Endothelial cell of umbilical vein (primary cell): ENCODE results near the gene GPS1. TPM values are rescaled to one million over a fixed set of nuclear protein-coding genes. Genes with fewer than 3 reads are reported as not detected.

ENCODE experiments used
- BruUV-seq: library from RNA; stranded (reverse); fragments of 400-500 nt; replicated peaks from 2 replicates; lab custom pipeline; 2021; lab: Mats Ljungman, UMichigan
- CTCF ChIA-PET: fragments of 300-600, 350-600 bp; sonication (Branson Sonifier 250); formaldehyde crosslinking; loops from one replicate; lab custom pipeline; 2021; ENCODE audit warnings: antibody characterized with exemption, inconsistent platforms; lab: Charles Lee
- POLR2A ChIA-PET: fragments of 300-600, 350-600 bp; sonication (Branson Sonifier 250); formaldehyde crosslinking; loops from one replicate; lab custom pipeline; 2021; ENCODE audit warnings: antibody characterized with exemption, inconsistent platforms; lab: Charles Lee
- DNase-seq: peaks from one replicate; pipeline ENCODE4 v3.0.0-alpha.2; 2011; ENCODE audit warnings: low read depth, low spot score
- FAIRE-seq: peaks from 2 replicates; lab custom pipeline; 2011; peaks lifted over from hg19 to GRCh38; lab: Jason Lieb, UNC
- H2AFZ ChIP-seq: 2 replicates; pipeline ENCODE4 v1.6.0; 2012; ENCODE audit warnings: low read depth, low read length, control low read depth, inconsistent platforms
- H3K27ac ChIP-seq: 2 replicates; pipeline ENCODE4 v1.5.1; 2011; ENCODE audit warnings: low read depth, mild to moderate bottlenecking, control low read depth, low read length, moderate library complexity; ENCODE audit not compliant: insufficient read depth
- H3K27me3 ChIP-seq, 2 experiments: 2 replicates each; pipeline versions ENCODE4 v1.6.0 to v1.6.1; 2011; ENCODE audit warnings: low read length in 2 of 2, mixed read lengths in 1 of 2; ENCODE audit not compliant: control insufficient read depth in 2 of 2, insufficient read depth in 2 of 2
- H3K36me3 ChIP-seq, 2 experiments: 2 replicates in 1 of 2; 3 replicates in 1 of 2; pipeline ENCODE4 v1.5.1; 2011; ENCODE audit warnings: low read length in 2 of 2, mild to moderate bottlenecking in 1 of 2, moderate library complexity in 1 of 2; ENCODE audit not compliant: control insufficient read depth in 2 of 2, insufficient read depth in 2 of 2; ENCODE audit errors: extremely low read depth in 1 of 2
- H3K4me1 ChIP-seq: 3 replicates; pipeline ENCODE4 v1.5.1; 2011; ENCODE audit warnings: mild to moderate bottlenecking, low read length; ENCODE audit not compliant: control insufficient read depth, insufficient read depth; ENCODE audit errors: extremely low read depth
- H3K4me2 ChIP-seq: 2 replicates; pipeline ENCODE4 v1.6.1; 2011; ENCODE audit warnings: low read length, control low read depth, mixed read lengths; ENCODE audit not compliant: insufficient read depth
- H3K4me3 ChIP-seq, 3 experiments: fragments of 200-600 bp in 1 of 3; sonication (generic), shearing (Covaris generic) in 1 of 3; replicated peaks in 1 of 3; 2 replicates each; pipeline ENCODE4 v1.5.1; 2011 to 2016; ENCODE audit warnings: control low read depth in 3 of 3, low read length in 3 of 3, mild to moderate bottlenecking in 2 of 3, inconsistent platforms in 1 of 3, low read depth in 1 of 3, moderate library complexity in 1 of 3; ENCODE audit not compliant: insufficient read depth in 1 of 3
- H3K79me2 ChIP-seq: 2 replicates; pipeline ENCODE4 v1.6.0; 2012; ENCODE audit warnings: low read length, inconsistent platforms; ENCODE audit not compliant: control insufficient read depth, insufficient read depth
- H3K9ac ChIP-seq: replicated peaks from 2 replicates; pipeline ENCODE3; 2011; ENCODE audit warnings: low read length, control low read depth; ENCODE audit not compliant: insufficient read depth; ENCODE audit errors: extremely low read depth
- H3K9me1 ChIP-seq: replicated peaks from 3 replicates; pipeline ENCODE4 v1.6.0; 2011; ENCODE audit warnings: mild to moderate bottlenecking, low read length; ENCODE audit not compliant: control insufficient read depth, insufficient read depth; ENCODE audit errors: extremely low read depth
- H3K9me3 ChIP-seq: replicated peaks from 2 replicates; pipeline ENCODE4 v1.5.1; 2012; ENCODE audit warnings: low read length, inconsistent platforms; ENCODE audit not compliant: control insufficient read depth, insufficient read depth
- H4K20me1 ChIP-seq: replicated peaks from 2 replicates; pipeline ENCODE3; 2011; ENCODE audit warnings: mild to moderate bottlenecking, low read length; ENCODE audit not compliant: control insufficient read depth, insufficient read depth; ENCODE audit errors: extremely low read depth
- EZH2 ChIP-seq: IDR thresholded peaks from 2 replicates; pipeline ENCODE4 v1.6.1; 2012; ENCODE audit warnings: borderline replicate concordance, low read depth, mild to moderate bottlenecking, moderate library complexity, low read length, inconsistent platforms; ENCODE audit not compliant: severe bottlenecking
- FOS ChIP-seq: IDR thresholded peaks from 2 replicates; pipeline ENCODE4 v1.6.1; 2011; ENCODE audit warnings: mild to moderate bottlenecking, low read length, moderate library complexity, borderline replicate concordance; ENCODE audit not compliant: insufficient read depth
- GATA2 ChIP-seq: IDR thresholded peaks from 2 replicates; pipeline ENCODE4 v1.7.0; 2011; ENCODE audit warnings: low read depth, mild to moderate bottlenecking, moderate library complexity, mixed read lengths, low read length; ENCODE audit not compliant: insufficient read length, insufficient read depth
- JUN ChIP-seq: IDR thresholded peaks from 2 replicates; pipeline ENCODE4 v1.6.1; 2011; ENCODE audit warnings: borderline replicate concordance, low read depth; ENCODE audit not compliant: insufficient read length, insufficient read depth
- MYC ChIP-seq: IDR thresholded peaks from one replicate; pipeline ENCODE4 v1.6.1; 2011; ENCODE audit warnings: mild to moderate bottlenecking, low read depth, low read length
- POLR2A ChIP-seq: IDR thresholded peaks from 2 replicates; pipeline ENCODE4 v1.6.1; 2012; ENCODE audit warnings: low read depth, mild to moderate bottlenecking, control low read depth, low read length
- POLR2AphosphoS5 ChIP-seq: IDR thresholded peaks from 2 replicates; pipeline ENCODE4 v1.6.1; 2012; ENCODE audit warnings: low read depth, mild to moderate bottlenecking, control low read depth, low read length, moderate library complexity; ENCODE audit not compliant: insufficient read depth
- dilution Hi-C: fragments of 300-500 bp; cut with MboI; formaldehyde crosslinking; loops from one replicate; pipeline ENCODE4 v1.15.0; 2019; ENCODE audit warnings: low sequenced_read_pairs; ENCODE audit not compliant: extremely low pct_ligation_motif_present
- intact Hi-C: fragments of 100-400 bp; cut with micrococcal nuclease; formaldehyde crosslinking; loops from one replicate; pipeline ENCODE4 v1.10.0; 2022
- polyA plus RNA-seq, 4 experiments: library from polyadenylated mRNA; depleted of rRNA in 3 of 4; stranded (reverse) in 3 of 4; unstranded in 1 of 4; fragments of >200 nt; gene quantifications; 2 replicates each; pipeline versions ENCODE4 v1.2.1 to v1.2.3, GENCODE V29; 2011 to 2012; ENCODE audit warnings: missing spikeins in 1 of 4
- total RNA-seq: library from RNA; stranded (reverse); gene quantifications from 2 replicates; pipeline ENCODE4 v1.2.3, GENCODE V29; 2021
- TF ChIP-seq, protein P1 (sequence below): IDR thresholded peaks from 2 replicates; pipeline ENCODE4 v1.6.1; 2011; ENCODE audit not compliant: insufficient read depth, insufficient read length
- TF ChIP-seq, protein P2 (sequence below), 2 donors: IDR thresholded peaks; 1 replicate in 1 of 2; 2 replicates in 1 of 2; pipeline ENCODE4 v1.5.1; 2011; ENCODE audit warnings: low read length in 2 of 2, mild to moderate bottlenecking in 2 of 2, moderate library complexity in 2 of 2, control low read depth in 1 of 2, inconsistent platforms in 1 of 2, low read depth in 1 of 2; ENCODE audit not compliant: insufficient read depth in 1 of 2; ENCODE audit errors: extremely low read depth in 1 of 2

The GPS1 gene
- total and polyA plus RNA-seq, 2 donors (not counting 3 experiments of a cell fraction or from before 2014, with no cell fraction given): 116 to 178 TPM

DNA sequence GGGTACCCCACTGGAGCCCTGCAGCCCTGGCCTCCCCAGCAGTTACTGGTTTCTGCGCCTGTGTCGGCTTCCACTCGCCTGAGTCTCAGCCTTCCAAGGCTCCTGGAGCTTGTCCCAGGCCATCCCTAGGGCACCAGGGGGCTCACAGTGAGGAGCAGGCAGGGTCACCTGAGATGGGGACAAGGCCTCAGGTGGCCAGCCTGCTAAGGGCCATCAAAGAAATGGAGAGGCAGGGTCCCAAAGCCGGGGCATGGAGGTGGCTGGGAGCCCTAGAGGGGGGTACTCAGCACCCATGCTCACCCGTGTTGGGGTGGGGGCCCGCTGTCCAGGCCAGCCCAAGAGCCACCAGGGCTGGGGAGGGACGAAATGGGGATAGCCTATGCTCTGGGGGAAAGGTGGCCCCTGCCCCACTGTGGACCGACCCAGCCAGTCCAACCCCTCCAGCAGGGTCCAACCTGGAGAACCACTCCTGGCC is 45.0 kb downstream of the GPS1 start:
- peak overlapping the region; percentile 27 to 78 (median 54) for H3K4me3 ChIP-seq
- ChIA-PET CTCF (interaction anchor here (1.2 kb wide), 1 partner anchor 55 kb away, joined by 3 read pairs; no protein-coding TSS in a partner anchor), POLR2A (interaction anchor here (2.2 kb wide), 1 partner anchor 10 kb away, joined by 9 read pairs; no protein-coding TSS in a partner anchor)
- H3K27me3 ChIP-seq: no peaks in the 10 kb centered on the region
- H3K79me2 ChIP-seq: peaks cover 53% of the 10 kb centered on the region
- FAIRE-seq: no peak
- H3K4me2 ChIP-seq: peak overlapping the region; percentile 26
- dilution Hi-C loops (no loop called here), intact Hi-C loops (loop anchor here (5.0 kb wide), 2 partner anchors 119 to 131 kb away; partner anchors contain the start of genes ASPSCR1 and SLC16A3)
- no peak overlapping the region for H2AFZ ChIP-seq
- H3K4me1 ChIP-seq: peaks cover 20% of the 10 kb centered on the region
- H3K9ac ChIP-seq: peak overlapping the region; percentile 81
- TF ChIP-seq JUN: no peak
- no peak for TF ChIP-seq MYC
- no peak for TF ChIP-seq POLR2A
- TF ChIP-seq, protein P1, sequence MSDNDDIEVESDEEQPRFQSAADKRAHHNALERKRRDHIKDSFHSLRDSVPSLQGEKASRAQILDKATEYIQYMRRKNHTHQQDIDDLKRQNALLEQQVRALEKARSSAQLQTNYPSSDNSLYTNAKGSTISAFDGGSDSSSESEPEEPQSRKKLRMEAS: no peak
- no peak for TF ChIP-seq FOS
- no peak for TF ChIP-seq EZH2
- no peak for TF ChIP-seq POLR2AphosphoS5
- TF ChIP-seq, protein P2, sequence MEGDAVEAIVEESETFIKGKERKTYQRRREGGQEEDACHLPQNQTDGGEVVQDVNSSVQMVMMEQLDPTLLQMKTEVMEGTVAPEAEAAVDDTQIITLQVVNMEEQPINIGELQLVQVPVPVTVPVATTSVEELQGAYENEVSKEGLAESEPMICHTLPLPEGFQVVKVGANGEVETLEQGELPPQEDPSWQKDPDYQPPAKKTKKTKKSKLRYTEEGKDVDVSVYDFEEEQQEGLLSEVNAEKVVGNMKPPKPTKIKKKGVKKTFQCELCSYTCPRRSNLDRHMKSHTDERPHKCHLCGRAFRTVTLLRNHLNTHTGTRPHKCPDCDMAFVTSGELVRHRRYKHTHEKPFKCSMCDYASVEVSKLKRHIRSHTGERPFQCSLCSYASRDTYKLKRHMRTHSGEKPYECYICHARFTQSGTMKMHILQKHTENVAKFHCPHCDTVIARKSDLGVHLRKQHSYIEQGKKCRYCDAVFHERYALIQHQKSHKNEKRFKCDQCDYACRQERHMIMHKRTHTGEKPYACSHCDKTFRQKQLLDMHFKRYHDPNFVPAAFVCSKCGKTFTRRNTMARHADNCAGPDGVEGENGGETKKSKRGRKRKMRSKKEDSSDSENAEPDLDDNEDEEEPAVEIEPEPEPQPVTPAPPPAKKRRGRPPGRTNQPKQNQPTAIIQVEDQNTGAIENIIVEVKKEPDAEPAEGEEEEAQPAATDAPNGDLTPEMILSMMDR (IDR thresholded peaks at IDR 0.05; ENCODE audit: extremely low read depth in 1 of 2, insufficient read depth in 1 of 2, low read depth in 1 of 2, low read length in 2 of 2): no peak
- TF ChIP-seq GATA2: no peak
- H3K27ac ChIP-seq: no peak overlapping the region
- H3K9me1 ChIP-seq: no peaks in the 10 kb centered on the region
- BruUV-seq: no TSS peak
- H3K36me3 ChIP-seq: peaks cover 21 to 26% of the 10 kb centered on the region in 2 experiments
- no peaks in the 10 kb centered on the region for H4K20me1 ChIP-seq
- no peak for DNase-seq
- H3K9me3 ChIP-seq: no peaks in the 10 kb centered on the region
